ENCODE measurements around the gene SLC12A9.

DNA sequence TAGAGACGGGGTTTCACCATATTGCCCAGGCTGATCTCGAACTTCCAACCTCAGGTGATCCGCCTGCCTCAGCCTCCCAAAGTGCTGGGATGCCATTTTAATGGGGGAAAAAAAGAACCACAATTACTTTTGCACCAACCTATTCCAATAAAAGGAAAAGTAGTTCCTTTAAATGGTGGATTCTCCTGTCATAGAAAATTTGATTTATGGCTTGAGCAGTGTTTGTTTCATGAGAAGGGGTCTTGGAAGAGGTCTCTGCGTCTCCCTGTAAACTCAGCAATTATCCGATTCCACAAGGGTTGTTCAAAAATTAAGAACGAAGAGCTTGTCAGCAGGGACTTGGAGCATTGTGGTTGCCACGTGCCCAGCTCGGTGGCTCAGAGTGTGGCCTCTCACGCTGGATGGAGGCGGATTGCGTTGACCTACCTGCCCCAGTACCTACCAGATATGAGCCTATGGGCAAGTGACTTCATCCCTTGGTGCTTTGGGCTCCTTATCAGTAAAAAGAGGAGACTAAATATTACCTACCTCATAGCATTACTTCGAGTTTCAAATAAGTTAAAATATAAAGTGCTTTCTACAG lies 11.8 kb downstream of the SLC12A9 start:
- TF ChIP-seq, protein P1, sequence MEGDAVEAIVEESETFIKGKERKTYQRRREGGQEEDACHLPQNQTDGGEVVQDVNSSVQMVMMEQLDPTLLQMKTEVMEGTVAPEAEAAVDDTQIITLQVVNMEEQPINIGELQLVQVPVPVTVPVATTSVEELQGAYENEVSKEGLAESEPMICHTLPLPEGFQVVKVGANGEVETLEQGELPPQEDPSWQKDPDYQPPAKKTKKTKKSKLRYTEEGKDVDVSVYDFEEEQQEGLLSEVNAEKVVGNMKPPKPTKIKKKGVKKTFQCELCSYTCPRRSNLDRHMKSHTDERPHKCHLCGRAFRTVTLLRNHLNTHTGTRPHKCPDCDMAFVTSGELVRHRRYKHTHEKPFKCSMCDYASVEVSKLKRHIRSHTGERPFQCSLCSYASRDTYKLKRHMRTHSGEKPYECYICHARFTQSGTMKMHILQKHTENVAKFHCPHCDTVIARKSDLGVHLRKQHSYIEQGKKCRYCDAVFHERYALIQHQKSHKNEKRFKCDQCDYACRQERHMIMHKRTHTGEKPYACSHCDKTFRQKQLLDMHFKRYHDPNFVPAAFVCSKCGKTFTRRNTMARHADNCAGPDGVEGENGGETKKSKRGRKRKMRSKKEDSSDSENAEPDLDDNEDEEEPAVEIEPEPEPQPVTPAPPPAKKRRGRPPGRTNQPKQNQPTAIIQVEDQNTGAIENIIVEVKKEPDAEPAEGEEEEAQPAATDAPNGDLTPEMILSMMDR (conservative IDR thresholded peaks at IDR 0.05; ENCODE audit: low read depth, low read length) = no peak
- no peak for TF ChIP-seq EZH2 (IDR thresholded peaks at IDR 0.05; ENCODE audit: borderline replicate concordance, low read depth, low read length, poor library complexity, severe bottlenecking)

Data from A673 (cell line).